Sigmoid colon (tissue), 4 donors: ENCODE measurements around the gene TTYH3.

ENCODE experiments used
- EP300 ChIP-seq, 4 donors: sonication (generic); formaldehyde crosslinking; IDR thresholded peaks; one replicate each; pipeline ENCODE4 v1.6.1; 2017; ENCODE audit warnings: antibody characterized with exemption in 4 of 4
- POLR2AphosphoS5 ChIP-seq, 4 donors: sonication (generic); formaldehyde crosslinking; IDR thresholded peaks; one replicate each; pipeline ENCODE4 v1.6.1; 2017; ENCODE audit warnings: antibody characterized with exemption in 4 of 4
- TF ChIP-seq, protein P1 (sequence below), 4 experiments: fragments of 450-650 bp in 3 of 4; fragments of 200-600 bp in 1 of 4; IDR thresholded peaks; one replicate each; pipeline ENCODE4 v1.5.1; 2016 to 2019; ENCODE audit warnings: antibody characterized with exemption in 4 of 4, mild to moderate bottlenecking in 3 of 4, moderate library complexity in 2 of 4

DNA sequence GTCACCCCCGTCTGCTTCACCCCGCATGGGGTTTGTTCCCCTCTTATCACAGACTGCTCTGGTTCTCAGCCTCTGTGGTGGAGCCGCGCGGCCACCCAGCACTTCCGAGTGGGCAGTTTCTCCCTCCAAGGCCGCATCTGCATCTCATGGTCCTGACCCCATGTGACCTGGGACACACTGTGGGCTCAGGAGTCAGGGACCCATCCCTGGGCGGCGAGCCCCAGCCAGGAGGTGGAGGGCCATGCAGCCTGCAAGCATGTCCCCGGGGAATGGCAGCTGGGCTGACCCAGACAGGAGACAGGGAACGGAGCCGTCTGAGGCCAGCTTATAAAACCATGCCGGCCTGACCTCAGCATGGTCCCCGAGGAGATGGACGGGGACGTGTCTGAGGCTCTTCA lies 25.2 kb upstream of the TTYH3 start:
- no peak for TF ChIP-seq EP300 (IDR thresholded peaks at IDR 0.05)
- TF ChIP-seq, protein P1, sequence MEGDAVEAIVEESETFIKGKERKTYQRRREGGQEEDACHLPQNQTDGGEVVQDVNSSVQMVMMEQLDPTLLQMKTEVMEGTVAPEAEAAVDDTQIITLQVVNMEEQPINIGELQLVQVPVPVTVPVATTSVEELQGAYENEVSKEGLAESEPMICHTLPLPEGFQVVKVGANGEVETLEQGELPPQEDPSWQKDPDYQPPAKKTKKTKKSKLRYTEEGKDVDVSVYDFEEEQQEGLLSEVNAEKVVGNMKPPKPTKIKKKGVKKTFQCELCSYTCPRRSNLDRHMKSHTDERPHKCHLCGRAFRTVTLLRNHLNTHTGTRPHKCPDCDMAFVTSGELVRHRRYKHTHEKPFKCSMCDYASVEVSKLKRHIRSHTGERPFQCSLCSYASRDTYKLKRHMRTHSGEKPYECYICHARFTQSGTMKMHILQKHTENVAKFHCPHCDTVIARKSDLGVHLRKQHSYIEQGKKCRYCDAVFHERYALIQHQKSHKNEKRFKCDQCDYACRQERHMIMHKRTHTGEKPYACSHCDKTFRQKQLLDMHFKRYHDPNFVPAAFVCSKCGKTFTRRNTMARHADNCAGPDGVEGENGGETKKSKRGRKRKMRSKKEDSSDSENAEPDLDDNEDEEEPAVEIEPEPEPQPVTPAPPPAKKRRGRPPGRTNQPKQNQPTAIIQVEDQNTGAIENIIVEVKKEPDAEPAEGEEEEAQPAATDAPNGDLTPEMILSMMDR (IDR thresholded peaks at IDR 0.05), result no peak
- TF ChIP-seq POLR2AphosphoS5 (IDR thresholded peaks at IDR 0.05), result no peak
